ENCODE data around the gene BCAP31. TPM values are rescaled to one million over a fixed set of nuclear protein-coding genes. Genes with fewer than 3 reads are reported as not detected.
"Not testable (repeated sequence)": the region's sequence is repeated elsewhere in the genome, so short reads cannot be mapped to it uniquely, and the experiment has no call there.

The BCAP31 gene
- total and polyA plus RNA-seq, 9 donors = 53.7 to 195 (median 135) TPM

DNA sequence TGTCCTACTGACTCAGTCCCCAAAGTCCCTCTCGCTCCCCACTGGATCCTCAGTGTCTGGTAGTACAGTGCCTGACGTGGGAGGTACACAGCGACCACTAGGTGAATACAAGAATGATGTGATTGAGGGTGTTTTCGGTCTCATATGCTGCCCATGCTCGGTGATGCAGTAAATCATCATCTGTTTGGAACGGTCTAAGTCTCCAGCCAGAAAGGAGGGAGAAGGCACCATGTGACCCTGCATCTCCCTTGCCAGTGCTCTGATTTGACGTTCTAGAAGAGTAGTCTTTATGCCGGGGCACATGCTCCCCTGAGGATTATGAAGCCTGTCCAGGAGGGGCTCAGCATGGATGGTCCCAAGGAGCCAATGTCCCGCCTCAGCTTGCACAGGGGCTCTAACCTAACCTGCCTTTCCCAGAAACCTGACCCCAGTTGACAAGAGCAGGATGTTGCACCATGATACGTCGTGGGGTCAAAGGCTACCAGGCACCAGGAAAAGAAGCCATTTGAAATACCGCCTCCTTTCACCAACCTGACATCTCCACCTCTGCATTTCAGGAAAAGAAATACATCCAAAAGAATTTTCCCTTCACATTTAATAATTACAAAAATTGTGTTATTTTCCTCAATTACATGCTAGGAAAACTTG lies 26.1 kb upstream of the BCAP31 start:
- no peak for TF ChIP-seq POLR2A (IDR thresholded peaks at IDR 0.05)
- TF ChIP-seq, protein P1, sequence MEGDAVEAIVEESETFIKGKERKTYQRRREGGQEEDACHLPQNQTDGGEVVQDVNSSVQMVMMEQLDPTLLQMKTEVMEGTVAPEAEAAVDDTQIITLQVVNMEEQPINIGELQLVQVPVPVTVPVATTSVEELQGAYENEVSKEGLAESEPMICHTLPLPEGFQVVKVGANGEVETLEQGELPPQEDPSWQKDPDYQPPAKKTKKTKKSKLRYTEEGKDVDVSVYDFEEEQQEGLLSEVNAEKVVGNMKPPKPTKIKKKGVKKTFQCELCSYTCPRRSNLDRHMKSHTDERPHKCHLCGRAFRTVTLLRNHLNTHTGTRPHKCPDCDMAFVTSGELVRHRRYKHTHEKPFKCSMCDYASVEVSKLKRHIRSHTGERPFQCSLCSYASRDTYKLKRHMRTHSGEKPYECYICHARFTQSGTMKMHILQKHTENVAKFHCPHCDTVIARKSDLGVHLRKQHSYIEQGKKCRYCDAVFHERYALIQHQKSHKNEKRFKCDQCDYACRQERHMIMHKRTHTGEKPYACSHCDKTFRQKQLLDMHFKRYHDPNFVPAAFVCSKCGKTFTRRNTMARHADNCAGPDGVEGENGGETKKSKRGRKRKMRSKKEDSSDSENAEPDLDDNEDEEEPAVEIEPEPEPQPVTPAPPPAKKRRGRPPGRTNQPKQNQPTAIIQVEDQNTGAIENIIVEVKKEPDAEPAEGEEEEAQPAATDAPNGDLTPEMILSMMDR (IDR thresholded peaks at IDR 0.05) = no peak
- TF ChIP-seq EP300 (IDR thresholded peaks at IDR 0.05) = no peak
- no peak for DNase-seq
- WGBS, 3 donors = 69 to 73% (median 72%) methylated on average over 12 of the region's 12 CpGs
- H3K36me3 ChIP-seq = no peaks in the 10 kb centered on the region
- H3K27me3 ChIP-seq = no peaks in the 10 kb centered on the region
- H3K4me3 ChIP-seq = no peak overlapping the region
- intact Hi-C loops (cut with DNase I) = no loop called here
- no peak overlapping the region for H3K27ac ChIP-seq
- H3K9me3 ChIP-seq = no peaks in the 10 kb centered on the region
- H3K4me1 ChIP-seq (ENCODE audit: insufficient read depth) = no peaks in the 10 kb centered on the region

DNA sequence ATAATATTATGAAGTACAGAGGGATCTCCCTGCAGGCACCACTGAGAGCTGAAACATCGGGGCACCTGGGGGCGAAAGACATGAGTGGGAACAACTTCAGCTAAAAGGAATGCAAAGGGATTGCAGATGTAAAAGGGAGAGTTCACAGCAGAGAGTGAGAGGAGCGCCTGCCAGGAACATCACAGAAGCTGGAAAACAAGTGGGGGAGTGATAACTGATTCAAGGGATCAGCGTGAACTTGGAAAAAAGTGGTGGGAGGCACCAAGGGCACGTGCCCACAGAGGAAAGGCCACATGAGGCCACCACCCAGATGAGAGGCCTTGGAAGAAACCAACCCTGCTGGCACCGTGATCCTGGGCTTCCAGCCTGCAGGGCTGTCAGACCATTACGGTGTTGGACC lies 24.8 kb upstream of the BCAP31 start:
- intact Hi-C loops (cut with DNase I); H3K27ac ChIP-seq; H3K27me3 ChIP-seq; H3K9me3 ChIP-seq; H3K36me3 ChIP-seq; H3K4me3 ChIP-seq; H3K4me1 ChIP-seq (ENCODE audit: insufficient read depth): not testable (repeated sequence)
- peak in 1 of 5 donors; percentile 41 for DNase-seq
- whole genome bisulfite sequencing, 3 donors = 53 to 63% (median 53%) methylated on average over 7 of the region's 7 CpGs

DNA sequence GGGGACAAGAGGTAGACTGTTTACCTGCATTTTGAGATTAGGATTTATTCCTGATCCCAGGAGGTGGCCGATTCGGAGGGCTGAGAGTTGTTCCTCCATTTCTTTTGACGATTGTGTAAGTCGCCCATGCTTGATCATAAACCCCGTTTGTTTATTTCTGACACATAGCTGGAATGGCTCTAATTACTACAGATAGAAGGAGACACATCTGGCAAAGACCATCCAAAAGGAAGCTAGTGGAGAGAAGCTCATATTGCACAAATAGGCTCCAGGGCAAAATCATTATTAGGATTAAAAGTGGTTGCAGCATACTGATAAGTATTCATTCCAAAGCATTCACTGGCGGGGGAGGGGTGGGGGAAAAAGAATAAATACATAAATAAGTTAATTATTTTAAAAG lies 22.8 kb upstream of the BCAP31 start:
- DNase-seq; H3K36me3 ChIP-seq; H3K4me1 ChIP-seq (ENCODE audit: insufficient read depth); H3K9me3 ChIP-seq; intact Hi-C loops (cut with DNase I); H3K27ac ChIP-seq; H3K27me3 ChIP-seq; H3K4me3 ChIP-seq: not testable (repeated sequence)
- 58 to 72% (median 65%) methylated on average over 6 of the region's 6 CpGs for WGBS, 3 donors

DNA sequence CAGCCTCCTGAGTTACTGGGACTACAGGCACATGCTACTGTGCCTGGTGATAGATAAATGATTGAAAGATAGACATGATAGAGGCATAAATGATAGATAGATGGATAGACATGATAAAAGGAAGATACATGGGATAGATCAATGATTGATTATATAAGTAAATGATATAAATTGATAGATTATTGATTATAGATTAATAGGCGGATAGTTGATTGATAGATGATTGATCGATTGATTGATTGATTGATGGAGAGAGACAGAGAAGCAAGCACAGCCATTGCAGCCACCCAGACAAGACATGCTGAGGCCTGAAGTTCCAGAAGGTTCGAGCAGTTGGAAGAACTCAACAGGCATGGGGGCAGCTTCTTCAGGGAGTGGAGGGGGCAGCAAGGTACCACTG lies 22.2 kb upstream of the BCAP31 start:
- intact Hi-C loops (cut with DNase I) = no loop called here
- Histone ChIP-seq H3K27me3 (no peaks in the 10 kb centered on the region), H3K9me3 (no peaks in the 10 kb centered on the region), H3K4me1 (ENCODE audit: insufficient read depth) (peaks cover 2% of the 10 kb centered on the region), H3K27ac (no peak overlapping the region), H3K4me3 (no peak overlapping the region), H3K36me3 (no peaks in the 10 kb centered on the region)
- TF ChIP-seq, protein P1 (IDR thresholded peaks at IDR 0.05) = no peak
- TF ChIP-seq EP300 (IDR thresholded peaks at IDR 0.05) (no peak), POLR2A (IDR thresholded peaks at IDR 0.05) (no peak)
- no peak for DNase-seq
- 68 to 84% (median 74%) methylated on average over 3 of the region's 3 CpGs for WGBS, 3 donors

DNA sequence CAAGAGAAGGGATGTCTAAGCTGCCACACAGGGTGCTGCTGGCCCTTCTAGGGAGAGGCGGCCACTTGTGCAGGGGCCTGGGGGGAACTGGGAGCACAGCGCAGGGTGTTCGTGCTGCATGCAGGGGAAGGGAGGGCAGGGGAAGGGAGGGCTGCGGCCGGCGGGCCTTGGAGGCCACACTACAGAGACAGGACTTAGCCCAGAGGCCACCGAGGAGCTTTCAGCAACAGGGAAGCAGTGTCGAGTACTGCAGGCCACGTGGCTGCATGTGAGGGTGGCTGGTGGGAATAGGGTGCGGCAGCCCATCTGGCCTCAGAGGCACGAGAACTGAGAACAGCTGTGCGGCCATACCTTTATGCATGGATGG lies 20.9 kb upstream of the BCAP31 start:
- H3K27me3 ChIP-seq; H3K36me3 ChIP-seq; H3K4me3 ChIP-seq; H3K9me3 ChIP-seq; H3K27ac ChIP-seq; intact Hi-C loops (cut with DNase I); H3K4me1 ChIP-seq (ENCODE audit: insufficient read depth); DNase-seq: not testable (repeated sequence)
- WGBS, 3 donors = 41 to 64% (median 55%) methylated on average over 12 of the region's 12 CpGs

DNA sequence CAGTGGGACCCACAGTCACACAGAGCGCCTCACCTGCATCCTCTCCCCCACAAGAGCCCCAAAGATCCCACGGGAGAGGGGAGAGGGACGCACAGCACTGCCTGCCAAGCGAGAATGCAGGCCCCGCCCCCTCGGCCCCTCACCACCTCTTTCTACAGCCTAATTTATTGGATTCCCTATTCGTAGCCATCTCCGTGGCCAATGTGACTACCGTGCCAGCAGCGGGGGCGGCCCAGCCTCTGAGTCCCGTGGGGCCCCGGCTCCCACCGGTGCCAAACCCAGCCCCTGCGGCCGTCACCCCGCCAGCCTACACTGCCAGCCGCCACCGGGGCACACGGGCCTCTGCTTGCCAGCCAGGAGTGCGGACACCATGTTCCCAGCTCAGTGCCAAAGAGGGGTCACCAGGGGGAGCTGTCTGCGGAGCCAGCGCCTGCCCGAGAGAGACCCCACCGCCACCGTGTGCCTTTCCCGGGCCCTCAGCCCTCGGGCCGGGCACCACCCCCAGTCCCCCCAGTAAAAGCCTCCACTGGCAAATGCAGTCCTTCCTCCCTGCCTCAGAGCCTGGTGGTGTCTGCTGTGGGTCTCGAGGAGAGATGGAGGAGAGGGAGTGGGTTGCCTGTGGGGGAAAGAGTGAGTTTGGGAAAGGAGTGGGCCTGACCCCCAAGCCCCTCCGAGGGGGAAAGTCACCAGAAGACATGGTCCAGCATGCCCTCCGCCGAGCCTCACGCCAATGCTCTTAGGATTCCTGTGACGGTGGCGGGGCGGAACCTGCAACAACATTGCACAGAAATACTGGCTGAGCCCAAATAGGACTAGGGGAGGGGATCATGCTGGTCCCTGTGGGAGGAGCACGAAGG lies 20.3 kb upstream of the BCAP31 start:
- Histone ChIP-seq H3K4me3 (no peak overlapping the region), H3K27me3 (no peaks in the 10 kb centered on the region), H3K4me1 (ENCODE audit: insufficient read depth) (peaks cover 2% of the 10 kb centered on the region), H3K36me3 (no peaks in the 10 kb centered on the region), H3K27ac (no peak overlapping the region), H3K9me3 (no peaks in the 10 kb centered on the region)
- WGBS, 3 donors = 21 to 37% (median 30%) methylated on average over 31 to 38 of the region's 38 CpGs
- peak in 1 of 5 donors; percentile 56 for DNase-seq
- intact Hi-C loops (cut with DNase I) = no loop called here
- TF ChIP-seq EP300 (IDR thresholded peaks at IDR 0.05) = no peak
- no peak for TF ChIP-seq POLR2A (IDR thresholded peaks at IDR 0.05)
- TF ChIP-seq, protein P1 (IDR thresholded peaks at IDR 0.05) = no peak

DNA sequence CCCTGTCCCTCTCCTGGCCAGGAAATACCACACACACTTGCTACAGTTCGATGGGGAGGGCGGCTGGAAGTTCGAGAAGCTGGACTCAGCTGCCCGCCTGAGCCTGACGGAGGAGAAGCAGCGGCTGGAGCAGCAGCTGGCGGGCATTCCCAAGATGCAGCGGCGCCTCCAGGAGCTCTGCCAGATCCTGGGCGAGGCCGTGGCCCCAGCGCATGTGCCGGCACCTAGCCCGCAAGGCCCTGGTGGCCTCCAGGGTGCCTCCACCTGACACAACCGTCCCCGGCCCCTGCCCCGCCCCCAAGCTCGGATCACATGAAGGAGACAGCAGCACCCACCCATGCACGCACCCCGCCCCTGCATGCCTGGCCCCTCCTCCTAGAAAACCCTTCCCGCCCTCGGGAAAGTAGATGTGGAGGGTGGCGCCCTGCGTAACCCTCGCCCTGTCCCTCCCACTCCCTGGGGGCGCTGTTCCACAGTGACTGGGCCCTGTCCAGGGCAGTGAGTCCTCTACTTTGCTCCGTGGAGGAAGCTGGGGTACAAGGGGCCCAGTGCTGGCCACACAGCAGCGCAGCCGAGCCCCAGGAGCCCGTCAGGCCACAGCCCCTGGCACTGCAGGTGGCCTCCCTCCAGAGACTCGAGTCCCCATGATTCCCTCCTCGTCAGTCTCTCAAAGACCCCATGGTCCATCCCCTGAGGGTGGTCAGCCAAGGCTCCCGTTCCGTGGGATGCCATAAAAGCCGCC lies 19.5 kb upstream of the BCAP31 start:
- H3K27me3 ChIP-seq; intact Hi-C loops (cut with DNase I); H3K4me1 ChIP-seq (ENCODE audit: insufficient read depth); H3K27ac ChIP-seq; H3K36me3 ChIP-seq; H3K9me3 ChIP-seq; H3K4me3 ChIP-seq: not testable (repeated sequence)
- WGBS, 3 donors = 28 to 46% (median 45%) methylated on average over 21 to 34 of the region's 35 CpGs
- peak; percentile 58 to 77 (median 64) for DNase-seq

DNA sequence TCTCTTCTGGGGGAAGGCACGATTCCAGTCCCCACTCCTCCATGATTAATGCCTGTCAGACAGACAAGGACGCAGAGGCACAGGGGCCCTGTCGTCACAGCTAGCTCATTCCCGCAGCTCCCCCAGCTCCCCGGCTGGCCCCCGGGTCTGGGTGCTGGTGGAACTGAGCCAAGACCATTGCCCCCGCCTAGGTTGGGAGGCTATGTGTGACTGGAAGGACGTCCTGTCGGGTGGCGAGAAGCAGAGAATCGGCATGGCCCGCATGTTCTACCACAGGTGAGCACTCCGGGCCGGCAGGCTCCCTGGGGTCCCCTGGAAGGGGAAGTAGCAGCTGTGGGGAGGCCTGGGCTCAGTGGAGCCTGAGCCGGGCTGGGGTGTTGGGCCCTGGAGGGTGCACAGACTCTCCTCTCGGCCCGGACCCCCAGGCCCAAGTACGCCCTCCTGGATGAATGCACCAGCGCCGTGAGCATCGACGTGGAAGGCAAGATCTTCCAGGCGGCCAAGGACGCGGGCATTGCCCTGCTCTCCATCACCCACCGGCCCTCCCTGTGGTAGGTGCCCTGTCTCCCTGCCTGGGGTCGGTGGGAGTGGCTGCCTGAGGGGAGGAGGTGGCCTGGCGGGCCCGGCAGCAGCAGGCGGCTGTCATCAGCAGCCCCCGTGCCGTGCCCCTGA lies 18.7 kb upstream of the BCAP31 start:
- intact Hi-C loops (cut with DNase I); DNase-seq; H3K4me1 ChIP-seq (ENCODE audit: insufficient read depth); H3K27me3 ChIP-seq; H3K4me3 ChIP-seq; H3K9me3 ChIP-seq; H3K36me3 ChIP-seq; H3K27ac ChIP-seq: not testable (repeated sequence)
- WGBS, 3 donors = 53 to 74% (median 73%) methylated on average over 28 to 32 of the region's 32 CpGs

All from ovary (tissue), 9 donors.